ENCODE results near the gene KCNJ12.

KCNJ12 gene

GRCh38 chr17:21368545-21369246 is 7.5 kb upstream of the KCNJ12 start:
- DNase-seq (ENCODE audit: low read depth) = no peak

- no peak for DNase-seq (ENCODE audit: low read depth)
Measured at GRCh38 chr17:21369395-21369794, 6.8 kb upstream of the KCNJ12 start.

- DNase-seq (ENCODE audit: low read depth) = no peak
Measured at GRCh38 chr17:21370430-21370829, 5.7 kb upstream of the KCNJ12 start.

GRCh38 chr17:21371511-21372081 is 4.6 kb upstream of the KCNJ12 start:
- no peak for DNase-seq (ENCODE audit: low read depth)

- DNase-seq (ENCODE audit: low read depth) = no peak
Measured at GRCh38 chr17:21372256-21372954, 3.8 kb upstream of the KCNJ12 start.

GRCh38 chr17:21373036-21373435 is 3.1 kb upstream of the KCNJ12 start:
- DNase-seq (ENCODE audit: low read depth) = no peak

- DNase-seq (ENCODE audit: low read depth) = no peak
Measured at GRCh38 chr17:21373696-21374440, 2.3 kb upstream of the KCNJ12 start.

- no peak for DNase-seq (ENCODE audit: low read depth)
Measured at GRCh38 chr17:21374441-21375161, 1.6 kb upstream of the KCNJ12 start.

- no peak for DNase-seq (ENCODE audit: low read depth)
Measured at GRCh38 chr17:21375162-21375560, 996 bp upstream of the KCNJ12 start.

- DNase-seq (ENCODE audit: low read depth) = no peak
Measured at GRCh38 chr17:21375757-21376080, 438 bp upstream of the KCNJ12 start.

GRCh38 chr17:21376759-21377690 is 868 bp downstream of the KCNJ12 start:
- no peak for DNase-seq (ENCODE audit: low read depth)

- no peak for DNase-seq (ENCODE audit: low read depth)
Measured at GRCh38 chr17:21377705-21378396, 1.7 kb downstream of the KCNJ12 start.

GRCh38 chr17:21378553-21378952 is 2.4 kb downstream of the KCNJ12 start:
- DNase-seq (ENCODE audit: low read depth) = no peak

- DNase-seq (ENCODE audit: low read depth) = no peak
Measured at GRCh38 chr17:21379080-21379711, 3.0 kb downstream of the KCNJ12 start.

GRCh38 chr17:21380659-21381058 is 4.5 kb downstream of the KCNJ12 start:
- no peak for DNase-seq (ENCODE audit: low read depth)

GRCh38 chr17:21381076-21381706 is 5.0 kb downstream of the KCNJ12 start:
- no peak for DNase-seq (ENCODE audit: low read depth)

GRCh38 chr17:21382560-21383495 is 6.7 kb downstream of the KCNJ12 start:
- no peak for DNase-seq (ENCODE audit: low read depth)

- DNase-seq (ENCODE audit: low read depth) = no peak
Measured at GRCh38 chr17:21385281-21385845, 9.2 kb downstream of the KCNJ12 start.

Measured in activated T-cell treated with anti-CD3 and anti-CD28 coated beads for 48 hours (primary cell).